ENCODE results near the gene MTERF4. TPM values are rescaled to one million over a fixed set of nuclear protein-coding genes. Genes with fewer than 3 reads are reported as not detected.

Gene MTERF4
- total RNA-seq, 1 donor from 2014 or later: 42.2 TPM

DNA sequence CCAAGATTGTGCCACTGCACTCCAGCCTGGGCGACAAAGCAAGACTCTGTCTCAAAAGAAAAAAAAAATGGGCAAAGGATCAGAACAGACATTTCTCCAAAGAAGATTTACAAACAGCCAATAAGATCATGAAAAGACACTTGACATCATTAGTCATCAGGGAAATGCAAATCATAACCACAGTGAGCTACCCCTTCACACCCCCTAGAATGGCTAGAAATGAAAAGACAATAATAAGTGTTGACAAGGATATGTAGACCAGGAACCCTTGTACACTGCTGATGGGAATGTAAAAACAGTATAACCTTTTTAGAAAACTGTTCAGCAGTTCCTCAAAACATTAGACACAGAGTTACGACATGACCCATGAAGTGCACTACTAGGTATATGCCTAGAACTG lies 18.4 kb upstream of the MTERF4 start:
- no peak overlapping the region for H3K4me3 Mint-ChIP-seq
- Histone ChIP-seq H3K9me3 (ENCODE audit: low read depth) (no peaks in the 10 kb centered on the region), H4K20me1 (ENCODE audit: low read depth) (no peaks in the 10 kb centered on the region), H3K9ac (no peak overlapping the region), H3K79me2 (ENCODE audit: low read depth) (no peaks in the 10 kb centered on the region), H3K27me3 (no peaks in the 10 kb centered on the region), H3F3A (ENCODE audit: low read depth) (no peaks in the 10 kb centered on the region), H3K36me3 (no peaks in the 10 kb centered on the region), H3K4me3 (no peak overlapping the region), H3K4me1 (no peaks in the 10 kb centered on the region), H2AFZ (replicated peaks) (no peak overlapping the region), H3K27ac (no peak overlapping the region), H3K4me2 (no peak overlapping the region)
- no peak overlapping the region for H3K27ac Mint-ChIP-seq
- TF ChIP-seq EZH2phosphoT487 (IDR thresholded peaks at IDR 0.05): no peak
- TF ChIP-seq, protein P1, sequence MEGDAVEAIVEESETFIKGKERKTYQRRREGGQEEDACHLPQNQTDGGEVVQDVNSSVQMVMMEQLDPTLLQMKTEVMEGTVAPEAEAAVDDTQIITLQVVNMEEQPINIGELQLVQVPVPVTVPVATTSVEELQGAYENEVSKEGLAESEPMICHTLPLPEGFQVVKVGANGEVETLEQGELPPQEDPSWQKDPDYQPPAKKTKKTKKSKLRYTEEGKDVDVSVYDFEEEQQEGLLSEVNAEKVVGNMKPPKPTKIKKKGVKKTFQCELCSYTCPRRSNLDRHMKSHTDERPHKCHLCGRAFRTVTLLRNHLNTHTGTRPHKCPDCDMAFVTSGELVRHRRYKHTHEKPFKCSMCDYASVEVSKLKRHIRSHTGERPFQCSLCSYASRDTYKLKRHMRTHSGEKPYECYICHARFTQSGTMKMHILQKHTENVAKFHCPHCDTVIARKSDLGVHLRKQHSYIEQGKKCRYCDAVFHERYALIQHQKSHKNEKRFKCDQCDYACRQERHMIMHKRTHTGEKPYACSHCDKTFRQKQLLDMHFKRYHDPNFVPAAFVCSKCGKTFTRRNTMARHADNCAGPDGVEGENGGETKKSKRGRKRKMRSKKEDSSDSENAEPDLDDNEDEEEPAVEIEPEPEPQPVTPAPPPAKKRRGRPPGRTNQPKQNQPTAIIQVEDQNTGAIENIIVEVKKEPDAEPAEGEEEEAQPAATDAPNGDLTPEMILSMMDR (IDR thresholded peaks at IDR 0.05): no peak
- TF ChIP-seq EZH2 (IDR thresholded peaks at IDR 0.05): no peak
- peaks cover 4% of the 10 kb centered on the region for H3K36me3 Mint-ChIP-seq
- no peaks in the 10 kb centered on the region for H3K4me1 Mint-ChIP-seq
- no peak for DNase-seq (ENCODE audit: low spot score)
- no peaks in the 10 kb centered on the region for H3K9me3 Mint-ChIP-seq
- H3K27me3 Mint-ChIP-seq (ENCODE audit: insufficient read depth, low read depth): no peaks in the 10 kb centered on the region

DNA sequence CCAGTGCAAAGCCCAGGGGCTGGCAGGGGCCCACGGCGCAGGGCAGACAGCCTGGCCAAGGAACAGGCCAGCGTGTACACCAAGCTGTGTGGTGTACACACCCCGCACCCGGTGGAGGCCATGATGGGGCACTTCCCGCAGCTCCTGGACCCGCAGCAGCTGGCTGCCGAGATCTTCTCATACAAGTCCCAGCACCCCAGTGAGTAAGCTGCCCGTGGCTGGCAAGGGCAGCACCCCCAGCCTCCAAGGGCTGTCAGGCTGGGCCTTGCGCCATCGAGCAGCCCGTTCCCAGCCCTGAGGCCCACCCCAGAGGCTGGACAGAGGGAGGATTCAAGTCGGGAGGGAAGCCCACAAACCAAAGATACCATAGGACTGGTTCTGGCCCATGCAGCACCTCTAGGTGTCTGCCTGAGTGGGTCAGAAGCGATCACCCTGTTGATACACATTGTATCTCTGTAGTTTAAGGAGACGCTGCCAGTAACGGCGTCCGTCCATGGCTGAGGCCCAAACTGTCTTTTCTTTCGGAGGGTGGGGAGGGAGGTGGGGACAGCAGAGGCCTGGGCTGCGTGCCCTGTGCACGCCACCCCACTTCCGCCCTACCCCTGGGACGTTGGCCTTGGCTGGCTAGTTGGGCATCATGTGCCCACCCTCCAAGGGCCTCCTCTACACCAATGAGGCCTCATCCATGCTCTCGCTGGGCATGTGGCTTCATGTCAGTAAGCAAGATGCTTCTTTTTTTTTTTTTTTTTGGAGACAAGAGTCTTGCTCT lies 16.8 kb upstream of the MTERF4 start:
- no peaks in the 10 kb centered on the region for H3K79me2 ChIP-seq (ENCODE audit: low read depth)
- no peaks in the 10 kb centered on the region for H3K4me1 ChIP-seq
- TF ChIP-seq EZH2 (IDR thresholded peaks at IDR 0.05): no peak
- TF ChIP-seq EZH2phosphoT487 (IDR thresholded peaks at IDR 0.05): no peak
- TF ChIP-seq, protein P1 (IDR thresholded peaks at IDR 0.05): no peak
- no peaks in the 10 kb centered on the region for H3F3A ChIP-seq (ENCODE audit: low read depth)
- Mint-ChIP-seq H3K4me3 (no peak overlapping the region), H3K27ac (no peak overlapping the region), H3K36me3 (peaks cover 6% of the 10 kb centered on the region), H3K4me1 (no peaks in the 10 kb centered on the region), H3K9me3 (no peaks in the 10 kb centered on the region), H3K27me3 (ENCODE audit: insufficient read depth, low read depth) (no peaks in the 10 kb centered on the region)
- H3K9me3 ChIP-seq (ENCODE audit: low read depth): no peaks in the 10 kb centered on the region
- no peak overlapping the region for H3K9ac ChIP-seq
- no peaks in the 10 kb centered on the region for H3K36me3 ChIP-seq
- H2AFZ ChIP-seq (replicated peaks): no peak overlapping the region
- DNase-seq (ENCODE audit: low spot score): no peak
- no peaks in the 10 kb centered on the region for H3K27me3 ChIP-seq
- no peak overlapping the region for H3K4me3 ChIP-seq
- H3K27ac ChIP-seq: no peak overlapping the region
- H4K20me1 ChIP-seq (ENCODE audit: low read depth): no peaks in the 10 kb centered on the region
- no peak overlapping the region for H3K4me2 ChIP-seq

DNA sequence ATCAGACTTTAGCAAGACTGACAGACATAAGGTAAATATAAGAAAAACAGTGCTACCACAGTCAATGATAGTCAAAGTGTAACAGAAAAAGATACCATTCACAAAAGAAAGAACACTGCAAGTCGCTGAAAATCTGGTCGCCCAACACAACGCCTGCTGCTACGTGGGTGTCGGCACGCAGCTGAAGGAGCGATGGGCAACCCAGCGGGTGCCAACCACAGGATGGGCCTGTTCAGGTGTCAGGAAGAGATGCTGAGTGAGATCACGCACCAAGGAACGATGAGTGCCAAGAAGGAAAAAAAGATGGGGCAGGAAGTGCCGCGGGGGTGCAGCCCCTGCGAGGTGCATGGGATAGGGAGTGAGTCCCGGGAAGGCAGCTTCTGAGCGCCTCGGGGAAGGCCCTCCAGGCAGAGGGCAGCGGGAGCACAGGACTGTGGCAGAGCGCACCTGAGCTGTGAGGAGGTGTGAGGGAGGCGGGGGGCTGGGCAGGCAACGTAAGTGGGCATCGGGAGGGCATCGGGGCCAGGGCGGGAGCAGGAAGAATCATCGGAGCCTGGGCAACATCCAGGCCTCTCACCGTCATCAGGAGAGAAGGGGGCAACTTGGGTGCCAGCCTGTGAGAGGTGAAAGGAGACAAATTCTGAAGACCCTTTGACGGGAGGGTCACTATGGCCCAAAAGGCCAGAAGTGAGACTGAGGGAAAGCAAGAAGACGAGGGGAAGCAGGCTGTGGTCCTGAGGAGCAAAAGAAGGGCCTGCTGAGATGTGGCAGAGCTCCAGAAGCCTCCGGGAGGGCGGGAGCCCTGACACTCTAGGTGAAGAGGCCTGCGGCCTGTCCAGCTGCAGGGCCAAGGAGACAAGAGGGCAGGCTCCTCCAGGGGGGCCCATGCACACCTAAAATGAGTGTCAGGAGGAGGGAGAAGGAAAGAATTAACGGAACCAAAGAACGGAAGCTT lies 14.8 kb upstream of the MTERF4 start:
- no peak overlapping the region for H3K27ac ChIP-seq
- H4K20me1 ChIP-seq (ENCODE audit: low read depth): no peaks in the 10 kb centered on the region
- Mint-ChIP-seq H3K27ac (no peak overlapping the region), H3K4me1 (no peaks in the 10 kb centered on the region), H3K9me3 (no peaks in the 10 kb centered on the region), H3K27me3 (ENCODE audit: insufficient read depth, low read depth) (no peaks in the 10 kb centered on the region), H3K4me3 (peak overlapping the region; percentile 34), H3K36me3 (peaks cover 6% of the 10 kb centered on the region)
- H3K4me3 ChIP-seq: no peak overlapping the region
- DNase-seq (ENCODE audit: low spot score): no peak
- TF ChIP-seq, protein P1 (IDR thresholded peaks at IDR 0.05): no peak
- TF ChIP-seq EZH2 (IDR thresholded peaks at IDR 0.05) (no peak), EZH2phosphoT487 (IDR thresholded peaks at IDR 0.05) (no peak)
- peak overlapping the region; percentile 8 for H3K9ac ChIP-seq
- H3K4me2 ChIP-seq: no peak overlapping the region
- H3K27me3 ChIP-seq: no peaks in the 10 kb centered on the region
- H3K9me3 ChIP-seq (ENCODE audit: low read depth): no peaks in the 10 kb centered on the region
- H3K4me1 ChIP-seq: no peaks in the 10 kb centered on the region
- no peaks in the 10 kb centered on the region for H3F3A ChIP-seq (ENCODE audit: low read depth)
- no peaks in the 10 kb centered on the region for H3K79me2 ChIP-seq (ENCODE audit: low read depth)
- no peaks in the 10 kb centered on the region for H3K36me3 ChIP-seq
- H2AFZ ChIP-seq (replicated peaks): no peak overlapping the region

Measured in neural progenitor cell (in vitro differentiated cells).